ENCODE measurements around the gene MIX23. TPM values are rescaled to one million over a fixed set of nuclear protein-coding genes. Genes with fewer than 3 reads are reported as not detected.

MIX23 gene
- total and polyA plus RNA-seq, 4 donors, result 14.0 to 19.6 (median 16.8) TPM

GRCh38 chr3:122410639-122411038, 27.6 kb upstream of the MIX23 start:
- Histone ChIP-seq H3K36me3 (ENCODE audit: control insufficient read depth in 4 of 4, insufficient read depth in 3 of 4, low read depth in 1 of 4, low read length in 3 of 4) (peaks cover 0 to 32% (median 23%) of the 10 kb centered on the region in 4 donors), H3K9me3 (ENCODE audit: control insufficient read depth in 4 of 4, low read length in 3 of 4) (no peaks in the 10 kb centered on the region), H3K27me3 (ENCODE audit: control insufficient read depth in 4 of 4, insufficient read depth in 4 of 4, low read length in 3 of 4) (no peaks in the 10 kb centered on the region), H3K4me3 (ENCODE audit: low read depth in 1 of 3, low read length in 3 of 3) (no peak overlapping the region), H3K27ac (ENCODE audit: low read depth in 1 of 2, low read length in 2 of 2) (no peak overlapping the region), H3K4me1 (ENCODE audit: control insufficient read depth in 4 of 4, insufficient read depth in 4 of 4, low read length in 3 of 4) (peaks cover 3 to 21% (median 16%) of the 10 kb centered on the region in 4 donors), H3K9ac (ENCODE audit: low read depth in 1 of 2, low read length in 2 of 2) (no peak overlapping the region)
- 92% methylated on average over 6 of the region's 6 CpGs for WGBS
- DNase-seq (ENCODE audit: low spot score), result no peak
- no peak for TF ChIP-seq FOXA1 (IDR thresholded peaks at IDR 0.05)
- no peak for TF ChIP-seq JUND (IDR thresholded peaks at IDR 0.05)
- no peak for TF ChIP-seq RAD21 (IDR thresholded peaks at IDR 0.05)
- no peak for TF ChIP-seq FOXA2 (IDR thresholded peaks at IDR 0.05)
- TF ChIP-seq GABPA (IDR thresholded peaks at IDR 0.05 in 1 of 2, conservative IDR thresholded peaks at IDR 0.05 in 1 of 2), result no peak
- no peak for TF ChIP-seq YY1 (IDR thresholded peaks at IDR 0.05)
- no peak for TF ChIP-seq HNF4G (IDR thresholded peaks at IDR 0.05)
- TF ChIP-seq SP1 (IDR thresholded peaks at IDR 0.05), result no peak
- TF ChIP-seq HNF4A (conservative IDR thresholded peaks at IDR 0.05), result no peak
- no peak for TF ChIP-seq EGR1 (IDR thresholded peaks at IDR 0.05; ENCODE audit: low read depth in 2 of 2)
- TF ChIP-seq, protein P1, sequence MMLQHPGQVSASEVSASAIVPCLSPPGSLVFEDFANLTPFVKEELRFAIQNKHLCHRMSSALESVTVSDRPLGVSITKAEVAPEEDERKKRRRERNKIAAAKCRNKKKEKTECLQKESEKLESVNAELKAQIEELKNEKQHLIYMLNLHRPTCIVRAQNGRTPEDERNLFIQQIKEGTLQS (IDR thresholded peaks at IDR 0.05), result no peak

DNA sequence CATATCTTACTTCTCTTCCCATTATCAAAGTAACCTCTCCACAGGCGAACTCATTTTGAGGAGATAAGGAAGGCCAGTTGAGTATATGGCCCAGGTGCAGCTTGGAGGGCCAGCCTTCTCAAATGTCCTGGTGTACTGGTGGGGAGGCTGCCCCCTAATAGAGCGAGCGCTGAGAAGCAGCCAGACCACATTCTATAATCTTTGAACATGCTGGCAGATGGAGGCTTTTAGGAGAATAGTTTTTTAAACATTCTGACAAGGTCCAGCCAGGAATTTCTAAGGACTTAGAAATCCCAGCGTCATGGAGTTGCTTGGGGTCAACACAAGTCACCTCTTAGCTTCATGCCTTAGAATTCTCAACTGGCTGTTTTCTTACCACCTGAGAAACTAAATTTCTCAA, 27.1 kb upstream of the MIX23 start:
- TF ChIP-seq FOXA1 (IDR thresholded peaks at IDR 0.05) (no peak), HNF4G (IDR thresholded peaks at IDR 0.05) (no peak), RXRA (IDR thresholded peaks at IDR 0.05) (no peak), SP1 (IDR thresholded peaks at IDR 0.05) (no peak), REST (IDR thresholded peaks at IDR 0.05) (no peak), FOXA2 (IDR thresholded peaks at IDR 0.05) (no peak), ZBTB33 (IDR thresholded peaks at IDR 0.05) (no peak), NR2F2 (IDR thresholded peaks at IDR 0.05) (no peak), EGR1 (IDR thresholded peaks at IDR 0.05; ENCODE audit: low read depth in 2 of 2) (no peak), RAD21 (IDR thresholded peaks at IDR 0.05) (no peak), YY1 (IDR thresholded peaks at IDR 0.05) (no peak), JUND (IDR thresholded peaks at IDR 0.05) (no peak), TAF1 (conservative IDR thresholded peaks at IDR 0.05) (no peak), GABPA (IDR thresholded peaks at IDR 0.05 in 1 of 2, conservative IDR thresholded peaks at IDR 0.05 in 1 of 2) (no peak), HNF4A (conservative IDR thresholded peaks at IDR 0.05) (no peak)
- TF ChIP-seq, protein P2, sequence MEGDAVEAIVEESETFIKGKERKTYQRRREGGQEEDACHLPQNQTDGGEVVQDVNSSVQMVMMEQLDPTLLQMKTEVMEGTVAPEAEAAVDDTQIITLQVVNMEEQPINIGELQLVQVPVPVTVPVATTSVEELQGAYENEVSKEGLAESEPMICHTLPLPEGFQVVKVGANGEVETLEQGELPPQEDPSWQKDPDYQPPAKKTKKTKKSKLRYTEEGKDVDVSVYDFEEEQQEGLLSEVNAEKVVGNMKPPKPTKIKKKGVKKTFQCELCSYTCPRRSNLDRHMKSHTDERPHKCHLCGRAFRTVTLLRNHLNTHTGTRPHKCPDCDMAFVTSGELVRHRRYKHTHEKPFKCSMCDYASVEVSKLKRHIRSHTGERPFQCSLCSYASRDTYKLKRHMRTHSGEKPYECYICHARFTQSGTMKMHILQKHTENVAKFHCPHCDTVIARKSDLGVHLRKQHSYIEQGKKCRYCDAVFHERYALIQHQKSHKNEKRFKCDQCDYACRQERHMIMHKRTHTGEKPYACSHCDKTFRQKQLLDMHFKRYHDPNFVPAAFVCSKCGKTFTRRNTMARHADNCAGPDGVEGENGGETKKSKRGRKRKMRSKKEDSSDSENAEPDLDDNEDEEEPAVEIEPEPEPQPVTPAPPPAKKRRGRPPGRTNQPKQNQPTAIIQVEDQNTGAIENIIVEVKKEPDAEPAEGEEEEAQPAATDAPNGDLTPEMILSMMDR (IDR thresholded peaks at IDR 0.05; ENCODE audit: low read depth, low read length, missing input control), result no peak
- TF ChIP-seq, protein P3, sequence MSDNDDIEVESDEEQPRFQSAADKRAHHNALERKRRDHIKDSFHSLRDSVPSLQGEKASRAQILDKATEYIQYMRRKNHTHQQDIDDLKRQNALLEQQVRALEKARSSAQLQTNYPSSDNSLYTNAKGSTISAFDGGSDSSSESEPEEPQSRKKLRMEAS (IDR thresholded peaks at IDR 0.05), result no peak
- TF ChIP-seq, protein P1 (IDR thresholded peaks at IDR 0.05), result no peak
- Histone ChIP-seq H3K27me3 (ENCODE audit: control insufficient read depth in 4 of 4, insufficient read depth in 4 of 4, low read length in 3 of 4) (no peaks in the 10 kb centered on the region), H3K9me3 (ENCODE audit: control insufficient read depth in 4 of 4, low read length in 3 of 4) (no peaks in the 10 kb centered on the region), H3K36me3 (ENCODE audit: control insufficient read depth in 4 of 4, insufficient read depth in 3 of 4, low read depth in 1 of 4, low read length in 3 of 4) (peaks cover 0 to 34% (median 25%) of the 10 kb centered on the region in 4 donors), H3K4me1 (ENCODE audit: control insufficient read depth in 4 of 4, insufficient read depth in 4 of 4, low read length in 3 of 4) (peaks cover 3 to 18% (median 13%) of the 10 kb centered on the region in 4 donors), H3K27ac (ENCODE audit: low read depth in 1 of 2, low read length in 2 of 2) (no peak overlapping the region), H3K4me3 (ENCODE audit: low read depth in 1 of 3, low read length in 3 of 3) (no peak overlapping the region), H3K9ac (ENCODE audit: low read depth in 1 of 2, low read length in 2 of 2) (no peak overlapping the region)
- 95% methylated on average over 4 of the region's 4 CpGs for WGBS
- no peak for DNase-seq (ENCODE audit: low spot score)
